Naive thymus-derived CD4-positive, alpha-beta T cell (primary cell): ENCODE results near the gene MSH2. TPM values are rescaled to one million over a fixed set of nuclear protein-coding genes. Genes with fewer than 3 reads are reported as not detected.
A peak's percentile ranks its signal among the peaks of the same experiment; 100 is the strongest.

ENCODE experiments used
- ATAC-seq: fragments of 150-1000 bp; cut with Tn5 transposase; 2 replicates; pipeline ENCODE4 v1.10.0; 2021; ENCODE audit warnings: mild to moderate bottlenecking, moderate library complexity
- CTCF ChIA-PET: fragments of 350-600 bp; sonication (Branson Sonifier 250); formaldehyde crosslinking; loops from one replicate; lab custom pipeline; 2021; ENCODE audit warnings: antibody characterized with exemption; lab: Charles Lee
- POLR2A ChIA-PET: fragments of 350-600 bp; sonication (Branson Sonifier 250); formaldehyde crosslinking; loops from one replicate; lab custom pipeline; 2021; ENCODE audit warnings: antibody characterized with exemption, inconsistent platforms; lab: Charles Lee
- DNase-seq, 9 donors: peaks; one replicate each; pipeline versions ENCODE4 v3.0.0 to v3.0.0-alpha.2; 2020 to 2022; ENCODE audit warnings: mixed read lengths in 1 of 9
- H3K27ac ChIP-seq: one replicate; pipeline ENCODE4 v1.7.0; 2013; ENCODE audit warnings: mild to moderate bottlenecking, low read depth, low read length, moderate library complexity
- H3K27me3 ChIP-seq, 2 donors: one replicate each; pipeline ENCODE4 v1.7.0; 2013; ENCODE audit warnings: low read length in 2 of 2, mild to moderate bottlenecking in 2 of 2, moderate library complexity in 2 of 2; ENCODE audit not compliant: control insufficient read depth in 2 of 2, insufficient read depth in 2 of 2
- H3K36me3 ChIP-seq, 3 experiments: 1 replicate in 2 of 3; 2 replicates in 1 of 3; pipeline ENCODE4 v1.7.0; 2013; ENCODE audit warnings: low read length in 3 of 3, mild to moderate bottlenecking in 3 of 3, moderate library complexity in 1 of 3; ENCODE audit not compliant: insufficient read depth in 3 of 3, control insufficient read depth in 2 of 3
- H3K4me1 ChIP-seq, 2 donors: one replicate each; pipeline ENCODE4 v1.7.0; 2013; ENCODE audit warnings: low read length in 2 of 2, mild to moderate bottlenecking in 2 of 2, moderate library complexity in 1 of 2; ENCODE audit not compliant: control insufficient read depth in 2 of 2, insufficient read depth in 2 of 2
- H3K4me3 ChIP-seq: 2 replicates; pipeline ENCODE4 v1.7.0; 2013; ENCODE audit warnings: mild to moderate bottlenecking, low read length
- H3K9me3 ChIP-seq, 3 experiments: 1 replicate in 2 of 3; 2 replicates in 1 of 3; pipeline ENCODE4 v1.7.0; 2013; ENCODE audit warnings: low read length in 3 of 3; ENCODE audit not compliant: control insufficient read depth in 2 of 3
- H3K27ac Mint-ChIP-seq, 9 donors: one replicate each; pipeline ENCODE4 v1.8.0; 2020 to 2022; ENCODE audit warnings: mixed read lengths in 9 of 9, mild to moderate bottlenecking in 8 of 9, moderate library complexity in 5 of 9, inconsistent platforms in 2 of 9
- H3K27me3 Mint-ChIP-seq, 5 donors: one replicate each; pipeline ENCODE4 v1.8.0; 2021 to 2022; ENCODE audit warnings: mixed read lengths in 5 of 5, mild to moderate bottlenecking in 1 of 5
- H3K36me3 Mint-ChIP-seq, 5 donors: one replicate each; pipeline ENCODE4 v1.8.0; 2020 to 2022; ENCODE audit warnings: mixed read lengths in 5 of 5, mild to moderate bottlenecking in 3 of 5, inconsistent platforms in 1 of 5
- H3K4me1 Mint-ChIP-seq, 7 donors: one replicate each; pipeline ENCODE4 v1.8.0; 2020 to 2022; ENCODE audit warnings: mixed read lengths in 7 of 7, mild to moderate bottlenecking in 3 of 7, inconsistent platforms in 1 of 7
- H3K4me3 Mint-ChIP-seq, 10 donors: one replicate each; pipeline ENCODE4 v1.8.0; 2020 to 2022; ENCODE audit warnings: mild to moderate bottlenecking in 10 of 10, mixed read lengths in 10 of 10, moderate library complexity in 6 of 10, inconsistent platforms in 2 of 10
- H3K9me3 Mint-ChIP-seq, 11 donors: one replicate each; pipeline ENCODE4 v1.8.0; 2020 to 2022; ENCODE audit warnings: mixed read lengths in 11 of 11, mild to moderate bottlenecking in 4 of 11, inconsistent platforms in 1 of 11, moderate library complexity in 1 of 11
- intact Hi-C, 2 donors: fragments of 100-400 bp; cut with micrococcal nuclease; formaldehyde crosslinking; loops; one replicate each; pipeline ENCODE4 v1.15.1; 2023
- polyA plus RNA-seq, 2 donors: library from polyadenylated mRNA; unstranded; fragments of 300-500 nt; fragmentation: Illumina TruSeq; gene quantifications; one replicate each; pipeline ENCODE4 v1.2.3, GENCODE V29; 2021
- total RNA-seq, 6 experiments: library from RNA in 5 of 6; stranded (reverse) in 5 of 6; gene quantifications; 1 replicate in 5 of 6; 2 replicates in 1 of 6; pipeline ENCODE4 v1.2.3 and lab custom pipeline; 2021 to 2026

MSH2 gene
- total and polyA plus RNA-seq, 7 experiments from 2014 or later: 12.2 to 46.8 (median 39.1) TPM

- ChIA-PET CTCF (no interaction called here), POLR2A (no interaction called here)
- Histone ChIP-seq H3K36me3 (no peaks in the 10 kb centered on the region), H3K4me3 (peak overlapping the region; percentile 74), H3K9me3 (no peaks in the 10 kb centered on the region), H3K4me1 (peaks cover 0 to 4% of the 10 kb centered on the region in 2 donors), H3K27ac (peak overlapping the region; percentile 15), H3K27me3 (no peaks in the 10 kb centered on the region)
- H3K27ac Mint-ChIP-seq: peak overlapping the region; percentile 82 to 96 (median 90)
- ATAC-seq (peak; percentile 91), DNase-seq (peak; percentile 43 to 79 (median 63))
- peaks cover 5 to 21% (median 20%) of the 10 kb centered on the region in 7 donors for H3K4me1 Mint-ChIP-seq
- H3K9me3 Mint-ChIP-seq: no peaks in the 10 kb centered on the region
- H3K36me3 Mint-ChIP-seq: peaks cover 0 to 5% (median 0%) of the 10 kb centered on the region in 5 donors
- peak overlapping the region; percentile 90 to 99 (median 95) for H3K4me3 Mint-ChIP-seq
- peaks cover 0 to 4% (median 0%) of the 10 kb centered on the region in 5 donors for H3K27me3 Mint-ChIP-seq
- intact Hi-C loops: loop anchor here (1.0 to 10.0 kb wide), 10 partner anchors 118 to 606 kb away; partner anchors contain the start of genes FBXO11 (in 2 of the 2), MCFD2 (in 1 of the 2), MSH2 (in 1 of the 2) and MSH6 (in 1 of the 2)
These were observed 118.1 kb downstream of the MSH2 start for GRCh38 chr2:47520825-47521665.

GRCh38 chr2:47521666-47522285 lies 118.8 kb downstream of the MSH2 start:
- Mint-ChIP-seq H3K4me3 (peak overlapping the region; percentile 90 to 99 (median 95)), H3K4me1 (peaks cover 5 to 21% (median 20%) of the 10 kb centered on the region in 7 donors), H3K9me3 (no peaks in the 10 kb centered on the region), H3K27me3 (peaks cover 0 to 4% (median 0%) of the 10 kb centered on the region in 5 donors), H3K27ac (peak overlapping the region in 6 of 9 donors; percentile 82 to 96 (median 90)), H3K36me3 (peaks cover 0 to 5% (median 0%) of the 10 kb centered on the region in 5 donors)
- Histone ChIP-seq H3K4me3 (peak overlapping the region; percentile 74), H3K27ac (peak overlapping the region; percentile 15), H3K36me3 (no peaks in the 10 kb centered on the region), H3K27me3 (no peaks in the 10 kb centered on the region), H3K4me1 (peaks cover 0 to 4% of the 10 kb centered on the region in 2 donors), H3K9me3 (no peaks in the 10 kb centered on the region)
- ATAC-seq (no peak), DNase-seq (no peak)
- intact Hi-C loops: loop anchor here (1.0 to 10.0 kb wide), 10 partner anchors 118 to 607 kb away; partner anchors contain the start of genes FBXO11 (in 2 of the 2), MCFD2 (in 1 of the 2), MSH2 (in 1 of the 2) and MSH6 (in 1 of the 2)
- ChIA-PET POLR2A (no interaction called here), CTCF (no interaction called here)

DNA sequence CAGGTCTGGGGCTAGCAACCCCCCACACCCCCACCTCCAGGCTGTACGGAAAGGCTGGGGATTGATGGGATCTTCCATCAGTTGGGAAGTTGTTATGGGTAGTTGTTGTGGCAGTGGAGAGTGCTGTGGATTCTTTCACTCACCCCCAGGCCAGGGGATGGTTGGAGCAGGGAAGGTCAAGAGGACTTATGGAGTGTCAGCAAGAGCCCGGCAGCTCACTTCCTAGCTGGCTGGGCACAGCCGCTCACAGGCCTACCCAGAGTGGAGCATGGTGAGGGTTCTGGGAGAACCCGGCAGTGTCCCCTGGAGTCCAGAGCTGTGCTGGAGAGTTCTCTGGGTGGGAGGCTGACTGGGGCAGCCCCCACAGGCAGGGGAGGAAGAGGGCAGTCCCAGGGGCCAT lies 122.2 kb downstream of the MSH2 start:
- no peak for DNase-seq
- peaks cover 5 to 18% (median 13%) of the 10 kb centered on the region in 7 donors for H3K4me1 Mint-ChIP-seq
- CTCF ChIA-PET: no interaction called here
- Histone ChIP-seq H3K27me3 (no peaks in the 10 kb centered on the region), H3K9me3 (no peaks in the 10 kb centered on the region), H3K27ac (no peak overlapping the region), H3K4me1 (peaks cover 0 to 2% of the 10 kb centered on the region in 2 donors), H3K36me3 (no peaks in the 10 kb centered on the region), H3K4me3 (no peak overlapping the region)
- no peak overlapping the region for H3K27ac Mint-ChIP-seq
- peaks cover 0 to 5% (median 0%) of the 10 kb centered on the region in 5 donors for H3K36me3 Mint-ChIP-seq
- peaks cover 0 to 4% (median 0%) of the 10 kb centered on the region in 5 donors for H3K27me3 Mint-ChIP-seq
- POLR2A ChIA-PET: no interaction called here
- intact Hi-C loops: loop anchor here in 1 of 2 donors (10.0 kb wide), 1 partner anchor 610 kb away; the partner anchor contains the start of gene MCFD2
- no peak for ATAC-seq
- H3K4me3 Mint-ChIP-seq: no peak overlapping the region
- H3K9me3 Mint-ChIP-seq: no peaks in the 10 kb centered on the region

DNA sequence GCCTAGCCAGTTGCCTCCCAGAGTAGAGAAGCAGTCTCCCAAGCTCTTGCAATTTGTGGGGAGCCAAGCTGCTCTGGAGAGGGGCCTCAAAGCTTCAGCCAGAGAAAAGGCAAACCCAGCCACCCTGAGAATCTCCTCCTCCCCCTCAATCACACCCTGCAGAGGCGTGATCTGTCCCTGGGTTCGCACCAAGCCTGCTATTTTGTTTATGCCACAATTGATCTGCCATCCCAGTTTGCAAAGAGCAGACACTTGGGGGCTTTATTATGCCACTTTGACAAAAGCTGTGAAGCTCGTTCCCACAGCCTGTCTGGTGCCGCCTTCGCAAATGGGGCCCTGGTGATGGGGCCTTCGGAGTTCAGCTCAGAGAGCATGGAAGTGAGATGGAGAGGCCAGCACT lies 125.5 kb downstream of the MSH2 start:
- DNase-seq (no peak), ATAC-seq (no peak)
- ChIA-PET POLR2A (no interaction called here), CTCF (no interaction called here)
- intact Hi-C loops: loop anchor here in 1 of 2 donors (10.0 kb wide), 1 partner anchor 614 kb away; the partner anchor contains the start of gene MCFD2
- Mint-ChIP-seq H3K9me3 (no peaks in the 10 kb centered on the region), H3K27ac (no peak overlapping the region), H3K36me3 (peaks cover 0 to 1% (median 0%) of the 10 kb centered on the region in 5 donors), H3K4me3 (no peak overlapping the region), H3K27me3 (peaks cover 0 to 4% (median 0%) of the 10 kb centered on the region in 5 donors), H3K4me1 (peaks cover 0 to 2% (median 0%) of the 10 kb centered on the region in 7 donors)
- H3K36me3 ChIP-seq: no peaks in the 10 kb centered on the region
- no peak overlapping the region for H3K27ac ChIP-seq
- no peak overlapping the region for H3K4me3 ChIP-seq
- H3K9me3 ChIP-seq: no peaks in the 10 kb centered on the region
- H3K27me3 ChIP-seq: no peaks in the 10 kb centered on the region
- H3K4me1 ChIP-seq: no peaks in the 10 kb centered on the region

GRCh38 chr2:47528874-47529273 lies 125.9 kb downstream of the MSH2 start:
- Mint-ChIP-seq H3K4me3 (no peak overlapping the region), H3K4me1 (peaks cover 0 to 2% (median 0%) of the 10 kb centered on the region in 7 donors)

DNA sequence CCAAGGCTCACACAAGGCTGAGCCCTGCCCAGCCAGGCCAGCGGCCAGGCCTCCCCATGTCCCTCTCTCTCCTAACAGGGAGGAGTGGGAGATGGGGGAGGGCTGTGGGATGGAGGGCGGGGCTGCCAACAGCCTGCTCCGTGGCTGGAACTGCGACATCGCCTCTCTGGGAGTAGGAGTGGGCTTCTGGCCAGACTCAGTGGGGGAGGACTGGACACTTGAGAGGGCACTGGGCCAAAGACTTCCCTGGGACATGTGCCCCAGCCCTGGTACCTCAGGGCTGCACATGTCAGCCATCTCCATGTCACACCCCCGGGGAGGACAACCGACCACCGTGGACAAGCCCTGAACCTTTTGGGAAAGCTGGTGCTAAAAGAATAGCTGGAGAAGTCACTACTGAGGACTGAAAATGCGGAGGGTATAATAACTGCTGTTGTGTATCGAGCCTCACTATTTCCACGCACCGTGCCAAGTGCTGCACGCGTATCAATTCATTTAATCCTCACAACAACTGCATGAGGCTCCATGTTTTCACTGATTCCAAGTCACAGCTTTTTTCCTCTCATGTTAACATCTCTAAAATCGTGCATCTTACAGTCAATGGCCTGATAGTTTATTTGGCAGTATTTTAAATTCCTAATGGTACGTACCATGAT lies 127.3 kb downstream of the MSH2 start:
- no peaks in the 10 kb centered on the region for H3K4me1 ChIP-seq
- ATAC-seq (no peak), DNase-seq (no peak)
- H3K27ac ChIP-seq: no peak overlapping the region
- no peak overlapping the region for H3K4me3 ChIP-seq
- no peaks in the 10 kb centered on the region for H3K27me3 ChIP-seq
- no peaks in the 10 kb centered on the region for H3K9me3 Mint-ChIP-seq
- intact Hi-C loops: no loop called here
- peaks cover 0 to 2% (median 0%) of the 10 kb centered on the region in 7 donors for H3K4me1 Mint-ChIP-seq
- H3K36me3 Mint-ChIP-seq: no peaks in the 10 kb centered on the region
- no peaks in the 10 kb centered on the region for H3K27me3 Mint-ChIP-seq
- H3K36me3 ChIP-seq: no peaks in the 10 kb centered on the region
- H3K4me3 Mint-ChIP-seq: no peak overlapping the region
- H3K27ac Mint-ChIP-seq: no peak overlapping the region
- ChIA-PET POLR2A (no interaction called here), CTCF (no interaction called here)
- H3K9me3 ChIP-seq: no peaks in the 10 kb centered on the region

More at GRCh38 chr2:47528874-47529273, 125.9 kb downstream of the MSH2 start:
- POLR2A ChIA-PET: no interaction called here
- DNase-seq: no peak
- H3K4me1 ChIP-seq: no peaks in the 10 kb centered on the region
- Mint-ChIP-seq H3K9me3 (no peaks in the 10 kb centered on the region), H3K36me3 (peaks cover 0 to under 1% (median 0%) of the 10 kb centered on the region in 5 donors), H3K27ac (no peak overlapping the region), H3K27me3 (peaks cover 0 to 2% (median 0%) of the 10 kb centered on the region in 5 donors)
- intact Hi-C loops: loop anchor here in 1 of 2 donors (10.0 kb wide), 1 partner anchor 614 kb away; the partner anchor contains the start of gene MCFD2
- H3K36me3 ChIP-seq: no peaks in the 10 kb centered on the region
- no peak for ATAC-seq
- H3K9me3 ChIP-seq: no peaks in the 10 kb centered on the region
- CTCF ChIA-PET: no interaction called here
- H3K4me3 ChIP-seq: no peak overlapping the region
- no peaks in the 10 kb centered on the region for H3K27me3 ChIP-seq
- H3K27ac ChIP-seq: no peak overlapping the region
